Hypothalamus (tissue), 51 donors: ENCODE results near the gene CTDSP2.
"Not testable (repeated sequence)": the region's sequence is repeated elsewhere in the genome, so short reads cannot be mapped to it uniquely, and the experiment has no call there.

ENCODE experiments used
- DNase-seq, 51 donors: peaks; one replicate each; lab custom pipeline; 2025; lab: John Stamatoyannopoulos, UW

The CTDSP2 gene

GRCh38 chr12:57837864-57838562 lies 8.5 kb downstream of the CTDSP2 start:
- peak in 1 of 51 donors; percentile 19 for DNase-seq

DNA sequence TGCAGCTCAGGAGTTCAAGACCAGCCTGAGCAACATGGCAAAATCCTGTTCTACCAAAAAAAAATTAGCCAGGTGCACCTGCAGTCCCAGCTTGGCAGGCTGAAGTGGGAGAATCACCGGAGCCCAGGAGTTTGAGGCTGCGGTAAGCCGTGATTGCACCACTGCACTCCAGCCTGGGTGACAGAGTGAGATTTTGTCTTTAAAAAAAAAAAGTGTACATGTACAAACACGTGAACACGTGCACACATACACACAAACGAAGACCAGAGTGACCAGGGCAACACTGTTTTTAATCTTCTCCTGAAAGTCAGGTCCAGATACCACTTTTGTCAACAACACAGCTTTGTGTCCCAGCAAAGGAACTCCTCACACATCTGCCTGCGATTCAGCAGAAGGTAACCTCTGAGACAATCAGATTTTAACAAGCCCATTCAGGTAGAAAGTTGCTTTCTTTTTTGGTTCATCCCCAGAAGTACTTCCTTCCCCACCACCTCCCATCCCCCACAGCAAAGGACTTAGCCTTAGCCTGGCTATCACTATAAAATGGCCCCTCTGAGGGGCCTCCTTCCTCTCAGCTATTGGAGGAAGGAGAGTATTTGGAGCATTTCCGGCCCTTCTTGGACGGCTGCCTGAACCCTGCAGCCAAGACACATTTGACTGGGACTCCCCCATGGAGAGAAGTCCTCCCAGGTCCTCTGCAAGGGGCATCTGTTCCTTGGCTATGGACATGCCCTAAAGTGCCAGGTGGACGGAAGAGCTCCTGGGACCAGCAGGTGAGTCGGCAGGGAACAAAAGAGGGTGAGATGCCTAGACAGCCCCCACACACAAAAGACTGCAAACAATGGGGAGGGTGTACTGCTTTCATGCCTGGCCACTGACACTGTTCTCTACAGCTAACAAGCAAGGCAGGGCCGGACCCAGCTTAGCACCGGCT lies 9.8 kb downstream of the CTDSP2 start:
- DNase-seq: peak in 37 of 51 donors; percentile 9 to 69 (median 43)

- DNase-seq: peak in 1 of 51 donors; percentile 4
Measured at GRCh38 chr12:57835366-57836288, 10.9 kb downstream of the CTDSP2 start.

GRCh38 chr12:57834086-57834876 lies 12.2 kb downstream of the CTDSP2 start:
- no peak for DNase-seq

GRCh38 chr12:57833672-57834071 lies 12.9 kb downstream of the CTDSP2 start:
- DNase-seq: no peak

DNA sequence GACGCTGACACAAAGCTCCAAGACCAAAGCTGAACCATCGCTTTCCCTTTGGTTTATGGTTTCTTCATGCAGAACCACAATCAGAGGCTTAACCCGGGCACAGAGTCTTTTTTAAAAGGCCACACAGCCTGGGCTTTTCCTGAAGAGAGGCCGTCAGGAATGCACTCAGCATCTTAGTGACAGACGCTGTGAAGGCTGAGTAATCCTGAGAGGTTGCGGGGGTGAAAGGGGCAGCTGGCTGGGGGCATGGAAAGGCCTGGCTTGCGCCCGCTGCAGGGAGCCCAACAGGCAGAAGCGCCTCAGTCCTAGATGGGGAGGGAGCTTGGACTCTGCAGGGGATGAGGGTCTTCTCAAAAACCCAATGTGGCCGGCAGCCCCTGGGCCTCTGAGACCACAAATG lies 13.6 kb downstream of the CTDSP2 start:
- peak in 1 of 51 donors; percentile 19 for DNase-seq

- no peak for DNase-seq
Measured at GRCh38 chr12:57830393-57830792, 16.1 kb downstream of the CTDSP2 start.

DNA sequence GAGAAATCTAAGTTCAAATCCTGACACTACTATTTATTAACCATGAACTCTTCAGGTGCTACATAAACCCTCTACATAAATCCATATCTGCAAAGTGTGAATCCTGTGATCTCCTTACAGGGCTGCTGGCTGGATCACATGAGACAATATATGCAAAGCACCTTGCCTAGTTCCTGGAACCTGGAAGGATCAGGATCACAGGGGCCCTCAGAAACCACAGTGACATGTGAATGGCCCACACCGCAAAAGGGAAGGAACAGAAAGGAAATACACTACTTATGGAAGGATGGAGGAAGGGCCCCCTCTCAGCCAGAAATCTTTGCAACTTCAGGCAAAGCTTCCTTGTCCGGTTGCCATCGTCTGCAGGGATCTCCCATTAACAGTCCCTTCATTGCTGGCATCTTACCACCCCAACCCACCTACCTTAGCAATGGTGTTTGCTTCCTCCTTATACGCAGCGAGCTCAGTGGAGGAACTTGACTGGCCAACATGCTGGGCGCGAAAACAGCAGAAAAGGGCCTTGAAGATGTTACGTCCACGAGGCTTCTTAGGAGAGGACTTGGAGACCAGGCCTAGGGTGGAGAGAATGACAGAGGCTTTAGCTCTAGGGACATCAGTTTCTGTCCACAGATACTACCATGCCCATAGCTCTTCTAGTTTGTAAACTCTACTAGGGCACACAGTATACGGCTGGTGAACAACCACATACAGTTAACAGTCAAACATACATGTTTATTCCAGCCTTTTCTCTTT lies 17.3 kb downstream of the CTDSP2 start:
- DNase-seq: no peak

DNA sequence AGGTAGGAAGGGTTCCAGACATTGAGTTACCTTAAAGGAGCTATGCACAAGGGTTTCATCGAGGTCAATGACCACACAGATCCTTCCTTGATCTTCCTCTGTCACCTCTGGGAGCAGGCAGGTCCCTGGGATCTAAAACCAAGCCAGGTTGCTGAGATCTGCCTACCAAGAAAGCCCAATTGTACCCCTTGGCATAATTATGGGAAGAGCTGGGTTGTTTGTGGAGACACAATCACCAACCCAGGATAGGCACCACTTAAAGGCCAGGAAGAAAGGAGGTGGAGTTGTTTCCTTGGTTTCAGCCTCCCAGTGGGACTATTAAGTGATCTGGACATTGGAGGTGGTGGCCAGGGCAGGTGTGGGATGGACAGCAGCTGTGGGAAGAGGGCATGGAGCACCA lies 19.6 kb downstream of the CTDSP2 start:
- DNase-seq: no peak

DNA sequence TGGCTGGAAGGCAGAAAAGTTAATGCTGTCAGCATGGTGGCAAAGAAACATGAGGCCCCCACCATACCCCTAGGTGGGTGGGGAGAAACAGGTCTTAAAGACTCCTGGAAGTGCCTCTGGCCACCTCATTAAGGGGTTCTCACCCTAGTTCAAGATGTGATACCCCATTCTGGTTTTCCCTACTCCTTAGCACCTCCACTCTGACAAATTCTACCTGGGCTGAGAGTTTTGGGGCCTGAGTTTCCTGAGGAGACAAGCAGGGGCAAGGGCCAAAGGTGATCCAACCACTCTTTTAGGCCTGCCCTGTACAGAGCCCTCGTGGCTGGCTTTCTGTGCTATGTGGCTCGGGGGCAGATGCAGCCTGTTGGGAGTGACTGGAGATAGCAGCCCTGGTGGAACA lies 20.1 kb downstream of the CTDSP2 start:
- no peak for DNase-seq

GRCh38 chr12:57825451-57825850 lies 21.1 kb downstream of the CTDSP2 start:
- DNase-seq: no peak

DNA sequence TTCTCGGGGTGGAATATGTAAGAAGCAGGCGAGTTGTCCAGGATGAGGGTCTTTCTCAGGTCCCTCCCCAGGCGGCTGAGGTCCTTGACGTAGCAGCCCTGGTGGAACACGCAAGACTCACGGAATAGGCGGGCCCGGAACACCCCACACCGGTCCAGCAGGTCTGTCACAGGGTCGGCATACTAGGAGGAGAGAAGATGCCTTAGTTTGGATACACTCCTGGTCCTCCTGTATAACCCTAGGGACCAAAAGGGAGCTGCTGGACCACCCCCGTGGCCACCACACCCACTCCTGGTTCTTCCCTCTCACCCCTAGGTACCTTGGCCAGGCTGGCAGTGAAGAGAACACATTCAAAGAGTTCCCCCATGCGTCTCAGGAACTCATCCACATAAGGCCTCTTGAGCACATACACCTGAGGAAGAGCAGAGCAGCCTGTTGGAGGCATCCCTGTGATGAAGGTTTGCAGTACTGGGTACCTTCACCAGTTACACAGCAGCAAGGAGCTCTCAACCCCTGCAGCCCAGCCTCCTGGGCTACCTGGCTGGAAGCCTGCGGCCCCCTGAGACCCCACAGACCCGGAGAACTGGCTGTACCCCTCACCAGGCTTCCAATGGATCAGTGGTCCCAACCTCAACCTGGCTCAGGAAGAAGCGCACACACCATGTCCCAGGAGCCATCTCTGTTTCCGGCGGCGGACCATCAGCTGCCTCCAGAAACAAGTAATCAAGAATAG lies 22.5 kb downstream of the CTDSP2 start:
- DNase-seq: no peak

DNA sequence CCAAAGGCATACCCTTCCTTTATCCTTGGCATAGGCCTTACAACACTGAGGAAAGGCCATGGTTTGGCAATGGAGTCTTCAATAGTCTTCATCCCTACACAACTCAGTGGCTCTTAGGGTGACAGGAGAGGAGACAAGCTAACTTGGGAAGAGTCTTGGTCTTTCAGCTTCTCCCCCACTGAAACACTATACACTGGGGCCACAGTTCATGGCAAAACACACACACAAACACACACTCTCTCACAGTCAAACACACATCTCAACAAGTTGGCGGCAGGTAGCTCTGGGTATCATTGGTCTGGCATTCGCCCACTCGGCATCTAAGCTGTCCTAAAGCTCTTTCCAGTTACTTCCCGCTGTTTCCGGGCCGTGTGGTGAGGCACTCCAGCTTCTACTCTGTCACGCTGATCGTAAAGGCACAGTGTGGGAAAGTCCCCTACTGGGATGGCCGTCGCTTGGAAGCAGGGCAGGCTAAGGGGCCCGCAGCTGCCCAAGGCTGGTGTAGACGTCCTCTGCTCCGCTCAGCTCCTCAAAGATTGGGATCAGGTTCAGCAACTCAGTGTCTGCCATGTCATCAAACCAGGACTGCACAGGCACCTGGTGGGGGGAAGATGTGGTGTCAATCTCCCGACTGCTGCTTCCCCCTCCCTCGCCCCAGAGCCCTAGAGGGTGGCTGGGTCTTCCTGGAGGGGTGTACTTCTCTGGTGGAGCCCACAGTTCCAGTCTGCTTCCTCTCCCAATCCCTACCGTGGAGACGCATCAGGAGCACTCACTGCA lies 23.2 kb downstream of the CTDSP2 start:
- DNase-seq: no peak

DNA sequence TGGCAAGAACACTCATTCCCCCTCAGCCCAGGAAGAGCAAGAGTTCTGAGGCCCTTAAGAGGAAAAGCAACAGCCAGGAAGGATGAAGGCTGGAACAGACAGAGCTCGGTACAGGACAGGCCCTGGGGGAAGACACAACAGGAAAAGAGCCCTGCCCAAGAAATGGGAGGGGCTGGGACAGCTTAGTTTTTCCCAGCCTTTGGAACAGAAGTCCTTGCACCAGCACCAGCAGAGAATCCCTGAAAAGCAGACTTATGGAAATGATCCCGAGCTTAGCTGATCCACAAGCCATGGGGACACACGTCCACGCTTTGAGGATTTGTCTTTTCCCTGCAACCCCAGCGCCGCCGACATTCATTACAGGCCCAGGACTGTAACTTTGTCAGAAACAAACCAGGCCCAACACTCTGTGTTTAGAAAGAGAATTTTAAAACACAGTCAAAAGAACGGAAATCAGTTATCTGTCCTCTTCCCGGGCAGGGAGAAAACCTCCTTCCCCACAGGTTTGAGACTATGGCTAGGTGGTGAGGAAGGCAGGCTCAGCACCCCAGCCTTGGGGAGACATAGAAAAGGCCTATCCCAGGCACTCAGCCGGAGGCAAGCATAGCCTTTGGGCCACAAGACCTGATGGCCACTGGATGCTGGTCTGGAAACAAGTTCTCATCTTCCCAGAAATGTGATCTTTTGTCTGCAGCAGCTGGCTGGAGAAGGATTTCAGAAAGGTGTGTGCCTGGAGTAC lies 24.0 kb downstream of the CTDSP2 start:
- no peak for DNase-seq

DNA sequence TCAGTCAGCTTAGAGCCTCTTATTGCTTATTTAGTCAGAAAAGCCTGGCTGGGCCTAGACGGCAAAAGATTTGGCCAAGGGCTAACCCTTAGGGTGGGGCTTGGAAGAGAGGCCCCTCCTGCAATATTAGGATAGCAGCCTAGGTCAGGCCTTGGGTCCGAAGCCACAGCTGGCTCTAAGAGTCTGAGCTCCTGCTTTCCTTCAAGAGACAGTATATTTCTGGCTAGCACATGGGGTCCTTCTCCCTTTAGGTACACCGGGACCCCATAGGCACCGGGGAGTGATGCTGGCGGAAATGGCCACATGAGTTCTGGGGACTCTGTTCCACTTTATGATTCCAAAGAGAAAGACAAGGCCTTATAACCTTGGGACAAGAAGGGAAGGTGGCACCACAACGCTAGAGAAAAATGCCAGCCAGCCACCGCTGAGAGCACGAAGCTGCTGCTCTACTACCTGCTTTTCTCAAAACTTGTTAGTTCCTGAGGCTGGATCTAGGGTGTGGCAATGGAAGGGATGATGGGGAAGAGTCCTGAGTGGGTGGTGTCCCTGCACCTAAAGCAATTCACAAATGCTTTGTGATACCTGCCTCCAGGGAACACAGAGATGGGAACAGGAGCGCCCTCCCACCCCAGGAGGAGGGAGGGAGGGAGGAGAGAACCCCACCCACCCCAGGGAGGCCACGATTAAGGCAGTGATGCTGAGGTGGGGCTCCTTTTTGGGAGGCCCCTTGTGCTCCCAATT lies 24.9 kb downstream of the CTDSP2 start:
- peak in 1 of 51 donors; percentile 11 for DNase-seq

- DNase-seq: not testable (repeated sequence)
Measured at GRCh38 chr12:57821015-57821414, 25.5 kb downstream of the CTDSP2 start.
